Tracheal epithelial cell (primary cell): ENCODE data around the gene CWC22. TPM values are rescaled to one million over a fixed set of nuclear protein-coding genes. Genes with fewer than 3 reads are reported as not detected.

Experiments used
- total RNA-seq: library from RNA; depleted of rRNA; stranded (reverse); fragments of >200 nt; gene quantifications from 2 replicates; pipeline ENCODE4 v1.2.1, GENCODE V29; 2014

CWC22 gene
- total RNA-seq: 13.0 and 15.3 TPM in 2 replicates

GRCh38 chr2:180006781-180007579 is at the start of gene CWC22:
CWC22 (minus strand) TSS chr2:180007297; CDS start chr2:179993341, 13,956 bp downstream.

Other genes with a start within 250 kb of the CWC22 start
- gene ZNF385B, start 145.7 kb downstream of the CWC22 start, total RNA-seq: not detected in 2 replicates